Motor neuron (in vitro differentiated cells): ENCODE measurements around the gene PCSK9. TPM values are rescaled to one million over a fixed set of nuclear protein-coding genes. Genes with fewer than 3 reads are reported as not detected.
A peak's percentile ranks its signal among the peaks of the same experiment; 100 is the strongest.
"Not testable (repeated sequence)": the region's sequence is repeated elsewhere in the genome, so short reads cannot be mapped to it uniquely, and the experiment has no call there.

ENCODE experiments used
- ATAC-seq, 8 experiments: fragments of 200-7000 bp; cut with Tn5 transposase; replicated peaks in 6 of 8; 2 replicates each; pipeline ENCODE4 v1.8.0; 2021; ENCODE audit warnings: mild to moderate bottlenecking in 8 of 8, moderate library complexity in 8 of 8
- H3K27ac ChIP-seq, 2 donors: fragments of 250-450 bp; sonication (Bioruptor Pico); 2 replicates each; pipeline ENCODE4 v1.9.0; 2021; ENCODE audit warnings: antibody characterized with exemption in 2 of 2, mild to moderate bottlenecking in 2 of 2, moderate library complexity in 1 of 2
- H3K4me1 ChIP-seq, 2 donors: fragments of 250-450 bp; sonication (Bioruptor Pico); replicated peaks in 1 of 2; 2 replicates each; pipeline ENCODE4 v1.6.1; 2021; ENCODE audit warnings: antibody characterized with exemption in 2 of 2, mild to moderate bottlenecking in 2 of 2, moderate library complexity in 1 of 2
- H3K4me3 ChIP-seq, 5 donors: fragments of 250-450 bp; sonication (Bioruptor Pico); 2 replicates each; pipeline ENCODE4 v1.9.0; 2021; ENCODE audit warnings: antibody characterized with exemption in 5 of 5, mild to moderate bottlenecking in 5 of 5, moderate library complexity in 4 of 5
- WGBS, 10 experiments: fragments of 450-650 bp; shearing (Covaris generic); methylation state at CpG; one replicate each; pipeline ENCODE4 v1.0.0; 2022; 5-methylcytosine and 5-hydroxymethylcytosine counted together
- in situ Hi-C, 9 experiments: fragments of 400-800 bp; cut with MboI; loops; one replicate each; pipeline ENCODE4 v1.15.0; 2021; ENCODE audit warnings: low sequenced_read_pairs in 9 of 9, low pct_unique_long_range_greater_than_20kb in 2 of 9; ENCODE audit not compliant: unreplicated experiment in 9 of 9
- total RNA-seq, 8 experiments: library from RNA; unstranded; fragments of 300-600 nt; gene quantifications; 2 replicates each; pipeline versions ENCODE4 v1.2.3 to v1.2.4, GENCODE V29; 2022

Gene PCSK9
- total RNA-seq, 8 experiments from 2014 or later, result 0.05 to 51.9 (median 1.3) TPM

DNA sequence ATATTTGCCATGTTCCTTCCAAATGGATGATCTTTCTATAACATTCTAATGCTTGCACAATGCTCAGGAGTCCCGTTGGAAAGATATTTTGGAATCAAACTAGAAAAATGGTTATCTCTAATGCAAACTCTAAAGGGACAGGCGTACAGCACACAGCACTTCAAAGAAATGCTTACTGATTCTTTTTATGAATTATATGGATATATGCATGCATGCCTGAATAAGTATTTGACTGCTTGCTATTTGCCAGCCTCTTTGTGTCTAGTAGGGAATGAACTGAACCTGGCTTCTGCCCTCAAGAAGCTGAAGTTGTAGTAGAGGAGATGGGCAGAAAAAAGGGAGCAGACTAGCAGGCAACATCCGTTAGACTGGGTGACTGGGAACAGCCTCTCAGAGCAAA, 48.1 kb downstream of the PCSK9 start:
- no peak overlapping the region for H3K4me3 ChIP-seq
- H3K4me1 ChIP-seq, result no peaks in the 10 kb centered on the region
- 0 to 100% (median 73%) methylated on average over 1 to 3 of the region's 3 CpGs; no CpG with 5 or more reads in 2 of the 10 experiments for WGBS, 10 experiments
- no peak overlapping the region for H3K27ac ChIP-seq
- peak in 3 of 8 experiments; percentile 74 to 93 (median 75) for ATAC-seq
- in situ Hi-C loops, result no loop called here

DNA sequence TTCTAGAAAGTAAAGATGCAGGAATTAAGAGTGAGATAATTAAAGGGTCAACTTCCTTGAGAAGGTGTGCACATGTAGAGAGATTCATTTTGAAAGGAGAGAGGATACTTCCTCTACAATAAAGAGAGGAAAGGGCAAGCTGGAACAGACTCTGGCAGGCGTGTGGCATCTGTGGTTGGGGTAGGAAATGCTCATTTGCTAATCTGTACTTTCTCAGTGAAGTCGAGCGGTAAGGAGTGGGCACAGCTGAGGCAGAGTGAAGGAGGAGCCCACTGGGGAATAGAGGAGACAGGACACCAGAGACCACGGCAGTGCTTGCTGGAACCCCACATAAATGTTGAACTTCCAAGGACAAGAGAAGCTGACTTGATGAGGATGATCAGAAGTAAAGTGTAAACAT, 49.1 kb downstream of the PCSK9 start:
- in situ Hi-C loops, result no loop called here
- Histone ChIP-seq H3K4me3 (no peak overlapping the region), H3K27ac (no peak overlapping the region), H3K4me1 (no peaks in the 10 kb centered on the region)
- ATAC-seq, result no peak
- 60 to 100% (median 100%) methylated on average over 1 to 4 of the region's 4 CpGs for WGBS, 10 experiments

DNA sequence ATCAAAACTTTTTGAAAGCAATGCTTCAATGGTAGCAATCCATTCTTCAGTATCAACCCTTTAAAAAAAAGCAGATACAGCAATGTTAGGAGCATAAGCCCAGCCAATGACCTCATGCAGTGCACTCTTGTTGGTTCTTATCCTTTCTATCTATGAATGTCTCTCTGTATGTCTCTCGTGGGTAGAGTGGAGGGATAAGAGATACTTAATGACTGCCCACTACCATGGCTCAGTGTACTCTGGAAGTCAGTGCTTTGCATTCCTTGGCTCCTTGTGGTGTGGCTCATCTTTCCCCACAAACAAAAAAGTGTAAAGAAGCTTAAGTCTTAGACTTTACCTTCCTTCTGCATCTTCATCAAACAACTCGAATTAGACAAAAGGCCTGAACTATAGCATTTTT, 50.3 kb downstream of the PCSK9 start:
- Histone ChIP-seq H3K4me3 (no peak overlapping the region), H3K4me1 (no peaks in the 10 kb centered on the region), H3K27ac (no peak overlapping the region)
- in situ Hi-C loops, result loop anchor here in 1 of 9 experiments (10.0 kb wide), 1 partner anchor 55 kb away; no protein-coding TSS in a partner anchor
- 67 to 100% (median 93%) methylated on average over 1 to 2 of the region's 2 CpGs; no CpG with 5 or more reads in 2 of the 10 experiments for WGBS, 10 experiments
- no peak for ATAC-seq

DNA sequence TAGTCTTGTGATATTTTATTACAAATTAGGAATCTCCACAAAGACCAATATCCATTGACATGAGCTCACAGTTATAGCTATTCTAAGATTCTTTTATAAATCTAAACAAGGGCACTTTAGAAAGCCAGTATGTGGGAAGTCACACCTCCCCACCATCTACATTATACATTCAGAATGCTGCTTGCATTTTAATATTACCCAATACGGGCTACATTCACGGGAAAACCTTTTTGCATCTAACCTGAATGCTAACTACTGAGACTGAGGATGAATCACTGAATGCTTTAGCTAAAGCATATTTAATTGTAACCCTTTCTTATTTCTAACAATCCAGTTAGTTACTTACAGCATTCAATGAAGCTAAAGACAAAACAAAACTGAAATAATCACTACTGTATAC, 53.1 kb downstream of the PCSK9 start:
- H3K27ac ChIP-seq, result no peak overlapping the region
- peak in 4 of 8 experiments; percentile 57 to 99 (median 93) for ATAC-seq
- 0 to 72% (median 27%) methylated on average over 2 of the region's 2 CpGs; no CpG with 5 or more reads in 2 of the 10 experiments for WGBS, 10 experiments
- H3K4me1 ChIP-seq, result no peaks in the 10 kb centered on the region
- in situ Hi-C loops, result loop anchor here in 1 of 9 experiments (10.0 kb wide), 1 partner anchor 52 kb away; no protein-coding TSS in a partner anchor
- no peak overlapping the region for H3K4me3 ChIP-seq

DNA sequence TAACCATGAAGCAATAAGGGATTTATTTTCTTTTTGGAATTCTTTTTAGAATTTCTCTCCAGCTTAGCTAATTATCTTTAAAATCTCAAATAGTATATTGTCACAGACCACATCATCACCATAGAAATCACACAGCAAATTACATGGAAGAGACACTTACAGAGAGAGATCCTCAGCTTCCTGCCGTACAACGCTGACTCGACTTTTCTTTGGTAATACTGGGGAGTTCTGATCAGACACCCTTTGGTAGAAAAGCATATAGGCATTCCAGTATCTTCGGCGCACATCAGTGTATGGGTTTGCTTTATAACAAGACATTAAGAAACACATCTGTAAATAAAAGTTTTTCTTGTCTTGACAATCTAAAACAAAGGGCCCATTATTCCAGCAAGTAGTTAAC, 55.7 kb downstream of the PCSK9 start:
- Histone ChIP-seq H3K27ac (no peak overlapping the region), H3K4me1 (no peaks in the 10 kb centered on the region), H3K4me3 (no peak overlapping the region)
- in situ Hi-C loops, result loop anchor here in 1 of 9 experiments (10.0 kb wide), 1 partner anchor 50 kb away; no protein-coding TSS in a partner anchor
- 88 to 100% (median 96%) methylated on average over 2 to 5 of the region's 5 CpGs for WGBS, 10 experiments
- ATAC-seq, result no peak

DNA sequence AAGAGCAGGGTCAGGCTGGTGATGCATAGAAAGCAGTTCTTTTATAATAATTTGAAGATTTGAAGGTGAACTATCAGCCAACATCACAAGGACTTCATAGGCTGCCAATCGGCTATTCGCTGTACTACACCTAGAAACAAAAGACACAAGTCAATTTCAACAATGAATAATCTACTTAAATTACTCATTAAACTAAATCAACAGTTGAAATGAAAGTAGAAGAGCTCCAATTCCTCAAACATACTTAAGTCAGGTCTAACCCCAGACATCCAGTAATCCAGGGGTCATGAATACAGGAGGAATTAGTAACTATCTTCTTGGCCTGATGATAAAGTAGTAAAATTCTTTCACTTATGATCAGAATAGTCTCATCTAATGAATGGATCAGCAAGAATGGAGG, 64.5 kb downstream of the PCSK9 start:
- in situ Hi-C loops, result no loop called here
- Histone ChIP-seq H3K4me1 (no peaks in the 10 kb centered on the region), H3K27ac (no peak overlapping the region), H3K4me3 (no peak overlapping the region)
- ATAC-seq, result no peak
- 80 to 100% (median 95%) methylated on average over 1 to 2 of the region's 2 CpGs; no CpG with 5 or more reads in 1 of the 10 experiments for WGBS, 10 experiments

DNA sequence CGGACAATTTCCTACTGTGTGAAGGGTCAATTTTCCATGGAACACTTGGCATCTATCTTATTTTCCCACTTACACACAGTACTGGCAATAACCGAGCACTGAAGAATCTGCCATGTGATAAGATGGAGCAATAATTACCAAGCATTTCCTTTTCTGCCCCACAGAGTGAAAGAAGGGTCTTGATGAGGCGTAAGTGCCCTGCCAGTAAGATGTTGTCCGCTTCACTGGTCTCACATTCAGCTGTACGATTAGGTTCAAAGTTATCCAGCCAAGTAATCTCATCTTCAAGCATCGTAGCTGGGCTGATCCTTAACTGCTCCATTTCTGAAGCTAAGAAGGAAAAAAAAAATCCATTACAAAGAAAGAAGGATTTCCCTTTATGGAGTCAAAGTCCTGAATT, 67.8 kb downstream of the PCSK9 start:
- Histone ChIP-seq H3K27ac (no peak overlapping the region), H3K4me1 (no peaks in the 10 kb centered on the region), H3K4me3 (no peak overlapping the region)
- no peak for ATAC-seq
- in situ Hi-C loops, result no loop called here
- WGBS, 10 experiments, result 69 to 97% (median 78%) methylated on average over 2 to 6 of the region's 6 CpGs; no CpG with 5 or more reads in 1 of the 10 experiments

DNA sequence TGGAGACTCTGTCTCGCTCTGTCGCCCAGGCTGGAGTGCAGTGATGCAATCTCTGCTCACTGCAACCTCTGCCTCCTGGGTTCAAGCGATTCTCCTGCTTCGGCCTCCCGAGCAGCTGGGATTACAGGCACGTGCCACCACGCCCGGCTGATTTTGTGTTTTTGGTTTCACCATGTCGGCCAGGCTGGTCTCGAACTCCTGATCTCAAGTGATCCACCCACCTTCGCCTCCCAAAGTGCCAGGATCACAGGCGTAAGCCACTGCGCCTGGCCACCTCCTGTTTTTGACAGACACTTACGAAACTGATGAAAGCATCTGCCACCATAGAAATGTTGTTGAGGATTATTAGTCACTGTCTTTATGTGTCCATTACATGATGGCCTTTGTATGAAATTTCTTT, 69.7 kb downstream of the PCSK9 start:
- WGBS, 10 experiments, result 92 to 100% (median 98%) methylated on average over 1 to 14 of the region's 14 CpGs; no CpG with 5 or more reads in 2 of the 10 experiments
- H3K4me1 ChIP-seq, H3K4me3 ChIP-seq, H3K27ac ChIP-seq, in situ Hi-C loops, ATAC-seq: not testable (repeated sequence)

Other genes with a start within 250 kb of the PCSK9 start
- 1 to 10 TPM in 2 of 8 experiments, under 1 TPM in 4, not detected in 2; 0.27 to 2.4 (median 0.62) TPM for gene TTC22, start 238.2 kb upstream of the PCSK9 start, total RNA-seq
- 100 to 1,000 TPM in 2 of 8 experiments, 10 to 100 TPM in 5, 1 to 10 TPM in 1; 10.0 to 155 (median 66.3) TPM for gene DHCR24, start 152.4 kb upstream of the PCSK9 start, total RNA-seq
- 1 to 10 TPM in 1 of 8 experiments, under 1 TPM in 1, not detected in 6; 0.21 to 2.3 TPM for gene TMEM61, start 58.9 kb upstream of the PCSK9 start, total RNA-seq
- gene BSND, start 40.6 kb upstream of the PCSK9 start, total RNA-seq, result under 1 TPM in 6 of 8 experiments, not detected in 2; 0.13 to 0.95 (median 0.29) TPM
- gene USP24, start 175.8 kb downstream of the PCSK9 start, total RNA-seq, result 10 to 100 TPM; 25.4 to 59.2 (median 46.5) TPM